HEK293 (cell line): ENCODE results near the gene DOK3.

Experiments used
- CTCF ChIP-seq: fragments of 450-650 bp; formaldehyde crosslinking; IDR thresholded peaks from 2 replicates; pipeline ENCODE4 v1.5.1; 2016; ENCODE audit warnings: missing biosample characterization, missing genetic modification characterization
- EGR2 ChIP-seq: fragments of 450-650 bp; formaldehyde crosslinking; IDR thresholded peaks from 2 replicates; pipeline ENCODE4 v1.5.1; 2016; ENCODE audit warnings: low read depth, missing biosample characterization, missing genetic modification characterization
- GLIS1 ChIP-seq: fragments of 450-650 bp; formaldehyde crosslinking; IDR thresholded peaks from 2 replicates; pipeline ENCODE4 v1.5.1; 2016; ENCODE audit warnings: missing biosample characterization, missing genetic modification characterization
- IKZF3 ChIP-seq: fragments of 450-650 bp; IDR thresholded peaks from 2 replicates; pipeline ENCODE4 v1.5.0; 2018; ENCODE audit warnings: missing biosample characterization, mild to moderate bottlenecking, missing genetic modification characterization, moderate library complexity
- KLF17 ChIP-seq: fragments of 450-650 bp; formaldehyde crosslinking; IDR thresholded peaks from 2 replicates; pipeline ENCODE4 v1.5.1; 2016; ENCODE audit warnings: missing biosample characterization, missing genetic modification characterization
- KLF7 ChIP-seq: fragments of 450-650 bp; formaldehyde crosslinking; IDR thresholded peaks from 2 replicates; pipeline ENCODE4 v1.5.1; 2016; ENCODE audit warnings: missing biosample characterization, missing genetic modification characterization, borderline replicate concordance
- KLF8 ChIP-seq: fragments of 450-650 bp; formaldehyde crosslinking; IDR thresholded peaks from 2 replicates; pipeline ENCODE4 v1.5.1; 2016; ENCODE audit warnings: missing biosample characterization, missing genetic modification characterization
- MZF1 ChIP-seq: fragments of 450-650 bp; formaldehyde crosslinking; IDR thresholded peaks from 2 replicates; pipeline ENCODE4 v1.5.1; 2017; ENCODE audit warnings: missing biosample characterization, missing genetic modification characterization, borderline replicate concordance
- REST ChIP-seq: fragments of 450-650 bp; formaldehyde crosslinking; IDR thresholded peaks from 2 replicates; pipeline ENCODE4 v1.5.1; 2016; ENCODE audit warnings: missing biosample characterization, missing genetic modification characterization
- SP2 ChIP-seq: fragments of 450-650 bp; formaldehyde crosslinking; IDR thresholded peaks from 2 replicates; pipeline ENCODE4 v1.5.1; 2016; ENCODE audit warnings: missing biosample characterization, missing genetic modification characterization
- SP7 ChIP-seq: fragments of 450-650 bp; formaldehyde crosslinking; IDR thresholded peaks from 2 replicates; pipeline ENCODE4 v1.5.1; 2016; ENCODE audit warnings: missing biosample characterization, missing genetic modification characterization
- YY1 ChIP-seq: fragments of 450-650 bp; formaldehyde crosslinking; IDR thresholded peaks from 2 replicates; pipeline ENCODE4 v1.5.1; 2018; ENCODE audit warnings: missing biosample characterization, missing genetic modification characterization
- ZBTB1 ChIP-seq: fragments of 450-650 bp; formaldehyde crosslinking; IDR thresholded peaks from 2 replicates; pipeline ENCODE4 v1.5.1; 2016; ENCODE audit warnings: missing biosample characterization, missing genetic modification characterization
- ZBTB17 ChIP-seq: fragments of 450-650 bp; formaldehyde crosslinking; IDR thresholded peaks from 2 replicates; pipeline ENCODE4 v1.5.1; 2016; ENCODE audit warnings: missing biosample characterization, missing genetic modification characterization
- ZBTB26 ChIP-seq: fragments of 450-650 bp; formaldehyde crosslinking; optimal IDR thresholded peaks from 2 replicates; pipeline ENCODE3; 2016; ENCODE audit warnings: missing biosample characterization, mild to moderate bottlenecking, missing genetic modification characterization
- ZBTB48 ChIP-seq: fragments of 450-650 bp; formaldehyde crosslinking; IDR thresholded peaks from 2 replicates; pipeline ENCODE4 v1.5.1; 2016; ENCODE audit warnings: missing biosample characterization, missing genetic modification characterization
- ZBTB8A ChIP-seq: fragments of 450-650 bp; formaldehyde crosslinking; IDR thresholded peaks from 2 replicates; pipeline ENCODE4 v1.5.1; 2016; ENCODE audit warnings: missing biosample characterization, missing genetic modification characterization
- ZFHX2 ChIP-seq: fragments of 450-650 bp; formaldehyde crosslinking; conservative IDR thresholded peaks from 2 replicates; pipeline ENCODE4 v1.5.1; 2016; ENCODE audit warnings: missing biosample characterization, missing genetic modification characterization
- ZFP41 ChIP-seq: fragments of 450-650 bp; formaldehyde crosslinking; IDR thresholded peaks from 2 replicates; pipeline ENCODE4 v1.5.1; 2016; ENCODE audit warnings: missing biosample characterization, missing genetic modification characterization, borderline replicate concordance
- ZNF133 ChIP-seq: fragments of 450-650 bp; formaldehyde crosslinking; IDR thresholded peaks from 2 replicates; pipeline ENCODE4 v1.5.1; 2016; ENCODE audit warnings: missing biosample characterization, missing genetic modification characterization
- ZNF184 ChIP-seq: fragments of 450-650 bp; IDR thresholded peaks from 2 replicates; pipeline ENCODE4 v1.5.1; 2018; ENCODE audit warnings: missing biosample characterization, mild to moderate bottlenecking, missing genetic modification characterization
- ZNF239 ChIP-seq: fragments of 450-650 bp; formaldehyde crosslinking; IDR thresholded peaks from 2 replicates; pipeline ENCODE4 v1.5.1; 2016; ENCODE audit warnings: missing biosample characterization, missing genetic modification characterization
- ZNF335 ChIP-seq: fragments of 450-650 bp; formaldehyde crosslinking; conservative IDR thresholded peaks from 2 replicates; pipeline ENCODE4 v1.5.1; 2016; ENCODE audit warnings: missing biosample characterization, missing genetic modification characterization
- ZNF354C ChIP-seq: fragments of 450-650 bp; formaldehyde crosslinking; IDR thresholded peaks from 2 replicates; pipeline ENCODE4 v1.5.1; 2016; ENCODE audit warnings: missing biosample characterization, missing genetic modification characterization, low read depth, borderline replicate concordance
- ZNF48 ChIP-seq: fragments of 450-650 bp; formaldehyde crosslinking; IDR thresholded peaks from 2 replicates; pipeline ENCODE4 v1.5.1; 2016; ENCODE audit warnings: missing biosample characterization, missing genetic modification characterization
- ZNF510 ChIP-seq: fragments of 450-650 bp; formaldehyde crosslinking; IDR thresholded peaks from 2 replicates; pipeline ENCODE4 v1.5.1; 2018; ENCODE audit warnings: mild to moderate bottlenecking, missing genetic modification characterization, missing biosample characterization; ENCODE audit not compliant: insufficient replicate concordance
- ZNF513 ChIP-seq: fragments of 450-650 bp; IDR thresholded peaks from 2 replicates; pipeline ENCODE4 v1.5.1; 2018; ENCODE audit warnings: missing biosample characterization, missing genetic modification characterization
- ZNF548 ChIP-seq: fragments of 450-650 bp; formaldehyde crosslinking; IDR thresholded peaks from 2 replicates; pipeline ENCODE4 v1.5.1; 2016; ENCODE audit warnings: missing biosample characterization, missing genetic modification characterization
- ZNF561 ChIP-seq: fragments of 450-650 bp; IDR thresholded peaks from 2 replicates; pipeline ENCODE4 v1.5.1; 2018; ENCODE audit warnings: missing biosample characterization, missing genetic modification characterization, borderline replicate concordance
- ZNF600 ChIP-seq: fragments of 450-650 bp; formaldehyde crosslinking; IDR thresholded peaks from 2 replicates; pipeline ENCODE4 v1.5.1; 2016; ENCODE audit warnings: missing biosample characterization, missing genetic modification characterization
- ZNF629 ChIP-seq: fragments of 450-650 bp; formaldehyde crosslinking; IDR thresholded peaks from 2 replicates; pipeline ENCODE4 v1.5.1; 2017; ENCODE audit warnings: missing biosample characterization, missing genetic modification characterization
- ZNF768 ChIP-seq: fragments of 450-650 bp; formaldehyde crosslinking; IDR thresholded peaks from 2 replicates; pipeline ENCODE4 v1.5.1; 2018; ENCODE audit warnings: missing biosample characterization, mild to moderate bottlenecking, missing genetic modification characterization

The DOK3 gene

GRCh38 chr5:177497292-177498012, 12.2 kb downstream of the DOK3 start, which contains the start of gene PDLIM7 (continued):
- TF ChIP-seq KLF7 (peak; percentile 9; the same call in 1 of the 2 replicates), ZBTB1 (no peak), REST (no peak), MZF1 (no peak), ZNF513 (tag by site-specific recombination) (no peak), ZNF629 (peak; percentile 43), ZBTB17 (peak; percentile 38; the same call in 1 of the 2 replicates), EGR2 (tag by site-specific recombination) (peak; percentile 72), ZNF768 (tag by site-specific recombination) (peak; percentile 58; the same call in 1 of the 2 replicates), KLF17 (tag by site-specific recombination) (peak; percentile 33), ZBTB26 (tag by site-specific recombination) (peak; percentile 60), ZNF239 (tag by site-specific recombination) (no peak), ZNF600 (tag by site-specific recombination) (peak; percentile 74), ZNF133 (tag by site-specific recombination) (no peak), ZNF335 (tag by site-specific recombination) (peak; percentile 8), ZBTB48 (tag by site-specific recombination) (peak; percentile 81), ZNF548 (no peak), SP2 (peak; percentile 88), ZBTB8A (peak; percentile 98), SP7 (tag by site-specific recombination) (peak; percentile 55; the same call in 1 of the 2 replicates), ZFHX2 (peak; percentile 92), ZNF354C (no peak), IKZF3 (tag by site-specific recombination) (peak; percentile 16; the same call in 1 of the 2 replicates), CTCF (tag by site-specific recombination) (peak; percentile 27), ZNF48 (tag by site-specific recombination) (no peak), ZNF561 (tag by site-specific recombination) (peak; percentile 50; the same call in 1 of the 2 replicates), YY1 (0 out of 2 replicates have a peak, but pooled peaks have one; percentile 20), ZFP41 (tag by site-specific recombination) (no peak), KLF8 (tag by site-specific recombination) (peak; percentile 97), GLIS1 (tag by site-specific recombination) (peak; percentile 58; the same call in 1 of the 2 replicates), ZNF184 (tag by site-specific recombination) (0 out of 2 replicates have a peak, but pooled peaks have one; percentile 57), ZNF510 (no peak)
